Measurements from ENCODE around the gene NHSL2.

DNA sequence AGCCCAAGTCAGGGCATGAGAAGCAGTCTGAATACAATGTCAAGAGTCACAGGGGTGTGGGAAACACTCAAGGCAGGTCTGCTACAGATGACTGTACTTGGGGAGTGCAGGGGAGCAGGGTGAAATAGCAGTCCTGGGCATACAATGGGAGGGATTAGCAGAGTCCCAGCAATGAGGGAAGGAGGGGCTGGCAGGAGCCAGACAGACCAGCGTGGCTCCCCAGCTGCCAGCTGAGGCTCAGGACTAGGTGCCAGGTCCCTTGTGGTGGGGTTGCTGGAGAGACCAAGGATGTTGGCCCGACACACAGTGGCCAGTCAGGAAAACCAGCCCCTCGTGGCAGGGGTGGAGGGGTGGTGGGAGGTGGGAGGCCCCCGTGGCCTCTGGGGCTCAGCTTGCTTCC is 134.5 kb downstream of the NHSL2 start:
- TF ChIP-seq, protein P1, sequence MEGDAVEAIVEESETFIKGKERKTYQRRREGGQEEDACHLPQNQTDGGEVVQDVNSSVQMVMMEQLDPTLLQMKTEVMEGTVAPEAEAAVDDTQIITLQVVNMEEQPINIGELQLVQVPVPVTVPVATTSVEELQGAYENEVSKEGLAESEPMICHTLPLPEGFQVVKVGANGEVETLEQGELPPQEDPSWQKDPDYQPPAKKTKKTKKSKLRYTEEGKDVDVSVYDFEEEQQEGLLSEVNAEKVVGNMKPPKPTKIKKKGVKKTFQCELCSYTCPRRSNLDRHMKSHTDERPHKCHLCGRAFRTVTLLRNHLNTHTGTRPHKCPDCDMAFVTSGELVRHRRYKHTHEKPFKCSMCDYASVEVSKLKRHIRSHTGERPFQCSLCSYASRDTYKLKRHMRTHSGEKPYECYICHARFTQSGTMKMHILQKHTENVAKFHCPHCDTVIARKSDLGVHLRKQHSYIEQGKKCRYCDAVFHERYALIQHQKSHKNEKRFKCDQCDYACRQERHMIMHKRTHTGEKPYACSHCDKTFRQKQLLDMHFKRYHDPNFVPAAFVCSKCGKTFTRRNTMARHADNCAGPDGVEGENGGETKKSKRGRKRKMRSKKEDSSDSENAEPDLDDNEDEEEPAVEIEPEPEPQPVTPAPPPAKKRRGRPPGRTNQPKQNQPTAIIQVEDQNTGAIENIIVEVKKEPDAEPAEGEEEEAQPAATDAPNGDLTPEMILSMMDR (IDR thresholded peaks at IDR 0.05; ENCODE audit: borderline replicate concordance, extremely low read depth, low read length, poor library complexity, severe bottlenecking): no peak
- no peak for TF ChIP-seq EZH2 (IDR thresholded peaks at IDR 0.05; ENCODE audit: borderline replicate concordance, low read depth, low read length, severe bottlenecking)

Measured in DND-41 (cell line).